Superior temporal gyrus (tissue), 1 donor: ENCODE measurements around the gene MEPE.

Source experiments
- DNase-seq: peaks from one replicate; pipeline ENCODE4 v3.0.0-alpha.2; 2016; ENCODE audit errors: extremely low spot score

MEPE gene

DNA sequence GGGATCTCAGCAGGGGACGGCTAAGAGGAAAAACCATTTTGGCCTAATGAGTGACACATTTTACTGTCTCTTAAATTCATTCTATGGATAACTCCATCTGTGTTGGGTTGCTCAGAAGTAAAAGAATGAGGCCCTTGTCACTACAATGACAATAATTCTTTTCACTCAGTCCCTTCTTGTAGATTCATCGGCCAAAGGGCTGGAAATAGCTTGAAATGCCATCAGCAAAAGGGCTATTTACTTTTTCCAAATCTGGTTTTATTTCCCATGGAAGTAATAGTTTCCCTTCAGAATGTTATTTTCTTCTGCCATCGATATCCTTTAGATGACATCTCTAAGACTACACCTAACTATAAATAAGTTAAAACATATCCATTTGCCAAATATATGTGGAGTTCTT lies 7.4 kb downstream of the MEPE start:
- peak; percentile 88 for DNase-seq

DNA sequence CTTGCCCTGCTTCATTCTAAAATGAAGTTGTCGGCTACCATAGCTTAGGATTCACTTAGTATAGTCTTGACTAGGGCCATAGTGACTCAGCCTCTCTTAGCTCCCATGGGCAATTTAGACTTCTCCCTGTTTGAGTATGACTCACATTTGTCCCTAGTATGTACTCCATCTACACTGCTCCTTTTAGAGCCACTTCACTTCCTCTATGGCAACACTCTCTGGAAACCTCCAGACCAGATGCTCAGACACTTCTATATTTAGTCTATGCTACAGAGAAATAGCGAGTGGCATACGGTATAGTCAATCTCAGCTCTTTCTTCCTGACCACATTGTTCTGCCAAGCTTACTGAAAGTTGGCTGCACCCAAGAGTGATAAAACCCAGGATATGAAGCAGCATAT lies 11.2 kb downstream of the MEPE start:
- DNase-seq, result peak; percentile 87

DNA sequence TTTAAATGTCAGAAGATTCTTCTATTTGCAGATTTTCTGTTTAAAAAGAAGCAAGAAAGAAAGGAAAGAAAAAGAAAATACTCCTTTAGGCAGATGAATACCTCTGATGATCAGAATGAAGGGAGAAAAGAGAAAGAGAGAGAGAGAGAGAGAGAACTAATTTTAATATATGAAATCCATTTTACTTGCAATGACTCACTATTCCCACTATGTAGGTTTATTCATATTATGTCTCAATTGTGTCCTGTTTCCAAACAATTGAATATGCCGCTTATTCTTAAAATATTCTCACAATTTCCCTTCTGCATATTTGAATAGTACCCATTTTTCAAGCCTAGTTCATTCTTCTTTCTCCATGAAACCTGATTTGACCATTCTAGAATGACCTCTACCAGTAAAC lies 11.7 kb downstream of the MEPE start:
- no peak for DNase-seq

DNA sequence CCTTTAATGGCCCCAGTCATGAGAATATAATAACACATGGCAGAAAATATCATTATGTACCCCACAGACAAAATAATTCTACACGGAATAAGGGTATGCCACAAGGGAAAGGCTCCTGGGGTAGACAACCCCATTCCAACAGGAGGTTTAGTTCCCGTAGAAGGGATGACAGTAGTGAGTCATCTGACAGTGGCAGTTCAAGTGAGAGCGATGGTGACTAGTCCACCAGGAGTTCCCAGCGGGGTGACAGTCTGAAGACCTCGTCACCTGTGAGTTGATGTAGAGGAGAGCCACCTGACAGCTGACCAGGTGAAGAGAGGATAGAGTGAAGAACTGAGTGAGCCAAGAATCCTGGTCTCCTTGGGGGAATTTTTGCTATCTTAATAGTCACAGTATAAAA lies 13.5 kb downstream of the MEPE start:
- DNase-seq, result no peak

DNA sequence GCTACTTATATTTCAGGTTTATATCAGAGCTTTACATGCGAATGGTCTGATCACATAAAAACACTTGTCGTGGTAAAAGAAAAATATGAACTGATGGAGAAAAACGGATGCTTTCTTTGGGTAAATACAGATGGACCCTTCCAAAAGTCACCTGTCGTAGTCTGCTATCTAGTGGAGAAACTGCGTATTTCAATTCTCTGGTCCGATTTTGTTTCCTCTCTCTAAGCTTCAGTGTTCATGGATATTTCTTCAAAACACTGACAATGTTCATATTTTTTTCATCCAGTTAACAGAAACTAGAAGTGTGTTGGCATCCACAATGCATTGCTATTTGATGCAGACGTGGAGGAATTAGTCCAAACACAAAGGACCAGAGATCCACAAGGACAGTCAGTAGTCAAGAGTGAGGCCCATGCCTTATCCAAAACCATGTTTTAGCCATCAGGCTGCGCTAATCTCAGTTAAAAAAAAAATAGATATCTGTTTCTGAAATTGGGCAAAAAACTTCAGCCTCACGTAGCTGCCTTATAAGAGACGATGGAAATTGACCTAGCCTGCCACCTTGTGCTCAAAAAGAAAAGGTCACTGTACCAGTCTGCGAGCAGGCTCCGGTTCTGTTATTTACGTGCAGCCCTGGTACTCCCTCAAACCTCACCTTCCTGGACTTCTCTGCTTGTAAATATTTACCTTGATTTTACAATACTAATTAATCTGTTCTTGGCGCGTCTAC lies 16.0 kb downstream of the MEPE start:
- DNase-seq, result peak; percentile 91

DNA sequence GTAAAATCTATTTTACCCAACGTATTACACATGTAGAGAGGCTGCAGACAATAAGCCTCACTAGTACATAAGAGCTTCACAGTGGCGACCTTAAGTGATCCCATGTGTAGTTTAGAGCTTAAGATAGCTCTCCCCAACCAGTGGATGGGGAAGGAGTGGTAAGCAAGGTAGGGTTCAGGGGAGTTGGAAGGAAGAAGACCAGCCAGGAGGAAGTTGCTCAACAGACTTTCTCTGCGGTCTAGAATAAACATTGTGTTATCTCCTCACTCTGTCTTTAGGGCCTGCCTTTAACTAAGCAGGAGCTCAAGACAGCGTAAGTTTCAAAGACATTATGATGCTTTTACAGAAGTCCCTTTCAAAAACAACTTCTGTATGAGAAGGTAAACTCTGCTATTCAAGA lies 16.8 kb downstream of the MEPE start:
- no peak for DNase-seq

DNA sequence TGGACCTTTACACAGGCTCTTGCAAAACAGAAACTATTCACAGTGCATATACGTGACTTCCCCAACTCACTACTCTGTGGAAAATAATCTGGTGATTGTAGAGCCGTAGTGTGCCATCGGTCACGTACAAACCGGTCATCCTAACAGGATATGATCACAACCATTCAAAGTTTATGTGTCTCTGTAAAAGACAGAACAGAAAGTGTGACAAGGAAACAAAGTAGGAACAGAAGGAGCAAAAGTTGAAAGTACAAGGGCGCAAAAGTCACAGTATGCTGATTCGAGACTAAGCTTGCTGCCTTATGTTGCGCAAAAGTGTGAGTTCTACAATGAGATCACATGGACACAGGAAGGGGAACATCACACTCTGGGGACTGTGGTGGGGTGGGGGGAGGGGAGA lies 18.6 kb downstream of the MEPE start:
- DNase-seq, result no peak

DNA sequence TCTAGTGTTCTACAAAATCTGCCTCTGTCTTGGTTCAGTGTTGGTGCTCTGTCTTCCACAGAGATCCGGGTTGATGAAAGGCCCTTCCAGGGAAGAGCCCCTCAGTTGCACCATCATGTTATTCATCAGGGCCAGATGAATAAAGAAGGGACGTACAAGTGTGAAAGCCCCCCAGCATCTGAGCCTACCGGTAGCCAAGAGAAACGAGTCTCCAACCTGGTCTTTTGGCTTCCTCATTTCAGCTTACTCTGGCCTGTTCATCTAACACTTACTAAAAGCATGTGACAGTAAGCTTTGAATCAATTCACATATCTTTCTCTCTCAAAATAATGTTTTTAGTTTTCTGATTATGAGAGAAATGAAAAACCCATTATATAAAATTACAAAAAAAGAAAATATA lies 19.2 kb downstream of the MEPE start:
- DNase-seq, result no peak

DNA sequence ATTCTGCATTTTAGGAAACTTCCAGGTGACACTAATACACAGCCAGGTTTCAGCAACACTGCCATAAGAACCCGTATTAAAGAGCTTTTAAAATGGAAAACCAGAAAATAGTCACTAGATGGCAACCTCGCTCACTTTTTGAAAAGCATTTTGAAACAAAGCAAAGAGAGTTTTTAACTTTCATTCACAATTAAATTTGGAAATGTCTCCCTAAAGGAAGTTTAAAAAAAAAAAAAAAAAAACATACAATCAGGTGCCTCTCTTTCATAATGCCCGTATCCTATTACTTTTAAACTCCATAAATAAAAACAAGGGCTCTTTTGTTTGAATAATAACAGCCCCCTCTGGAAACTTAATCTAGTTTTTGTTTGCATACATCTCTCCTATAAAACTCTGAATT lies 20.3 kb downstream of the MEPE start:
- DNase-seq, result peak; percentile 94

DNA sequence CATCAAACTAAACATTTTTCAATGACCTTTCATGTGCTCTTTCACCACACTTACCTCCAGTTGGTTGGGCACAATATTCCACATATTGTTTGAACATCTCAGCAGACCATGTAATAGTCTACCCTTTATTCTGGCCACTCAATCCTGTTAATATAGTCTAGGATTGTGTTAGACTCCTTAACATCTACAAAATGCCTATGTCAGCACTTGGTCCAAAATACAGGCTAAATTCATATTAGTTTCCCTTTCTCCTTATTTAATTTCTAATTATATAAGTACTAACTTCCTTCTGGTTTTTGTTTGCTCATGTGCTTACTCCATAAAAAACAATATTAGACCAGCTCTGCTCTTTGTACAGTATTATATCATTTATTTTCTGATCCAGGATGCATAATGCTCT lies 21.1 kb downstream of the MEPE start:
- no peak for DNase-seq

DNA sequence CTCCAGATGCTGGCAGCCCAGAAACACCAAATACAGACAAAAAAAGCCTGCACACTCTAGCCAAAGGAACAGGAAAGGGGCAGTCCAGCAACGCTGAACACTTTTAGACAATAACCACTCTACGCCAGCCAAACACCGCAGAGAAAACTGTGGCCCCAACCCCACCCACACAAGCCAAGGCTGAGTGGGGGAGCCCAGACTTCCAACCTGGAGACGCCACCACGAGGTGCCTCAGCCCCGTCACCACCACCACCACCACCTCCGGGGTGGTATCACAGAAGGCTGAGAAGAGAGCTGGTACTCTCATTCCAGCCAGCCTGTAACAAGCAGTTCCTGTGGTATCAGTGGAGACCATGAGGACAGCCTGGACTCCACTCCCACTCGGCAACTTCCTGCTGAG lies 22.8 kb downstream of the MEPE start:
- no peak for DNase-seq

DNA sequence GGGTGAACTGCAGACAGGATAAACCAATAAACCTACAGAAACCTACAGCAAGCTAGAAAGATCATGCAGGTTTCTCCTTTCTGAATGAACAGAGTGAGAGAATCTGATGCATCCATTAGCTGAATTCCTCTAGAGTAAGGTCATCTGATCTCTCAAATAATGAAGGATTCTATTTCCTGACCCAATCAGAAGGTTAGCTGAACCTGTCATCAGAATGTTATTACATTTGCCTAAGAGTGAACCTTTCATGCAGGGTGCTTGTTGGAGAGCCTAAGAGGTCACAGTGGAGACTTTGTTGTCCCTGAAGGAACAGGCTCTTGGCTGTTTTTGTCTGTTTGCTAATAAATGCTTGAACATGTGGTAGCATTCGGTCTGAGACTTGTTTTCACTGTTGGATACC lies 24.0 kb downstream of the MEPE start:
- DNase-seq, result no peak

DNA sequence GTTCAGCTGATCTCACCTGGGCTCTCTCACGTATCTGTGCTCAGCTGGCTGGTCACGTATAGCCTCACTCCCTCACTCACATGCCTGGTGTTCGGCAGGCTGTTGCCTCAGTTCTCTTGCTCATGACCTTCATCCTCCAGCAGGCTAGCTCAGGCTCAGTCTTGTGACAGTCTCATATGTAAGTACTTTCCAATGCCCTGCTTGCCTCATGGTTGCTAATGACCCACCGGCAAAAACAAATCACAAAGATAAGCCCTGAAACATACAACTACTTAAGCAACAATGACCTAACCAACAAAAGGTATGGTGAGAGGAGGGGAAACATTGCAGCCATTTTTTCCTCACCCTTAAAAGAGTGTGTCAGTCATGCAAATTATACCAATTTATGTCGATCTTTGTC lies 25.0 kb downstream of the MEPE start:
- no peak for DNase-seq

DNA sequence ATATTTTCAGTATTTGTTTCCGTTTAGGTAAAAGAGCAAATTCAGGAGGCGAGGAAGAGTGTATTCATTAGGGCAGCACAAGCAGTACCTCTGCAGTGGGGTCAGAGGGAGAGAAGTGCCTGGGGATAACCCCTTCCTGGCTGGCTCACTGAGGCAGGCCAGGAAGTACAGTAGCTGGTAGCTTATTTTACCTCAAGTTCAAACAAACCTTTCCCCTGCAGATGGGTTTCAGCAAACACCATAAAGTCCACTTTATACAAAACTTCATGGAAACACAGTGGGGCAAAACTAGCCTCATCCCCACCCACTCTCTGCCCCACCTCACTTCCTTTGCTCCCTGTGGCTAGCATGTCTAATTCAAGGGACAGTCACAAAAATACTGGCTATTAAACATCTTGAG lies 29.5 kb downstream of the MEPE start:
- DNase-seq, result no peak

DNA sequence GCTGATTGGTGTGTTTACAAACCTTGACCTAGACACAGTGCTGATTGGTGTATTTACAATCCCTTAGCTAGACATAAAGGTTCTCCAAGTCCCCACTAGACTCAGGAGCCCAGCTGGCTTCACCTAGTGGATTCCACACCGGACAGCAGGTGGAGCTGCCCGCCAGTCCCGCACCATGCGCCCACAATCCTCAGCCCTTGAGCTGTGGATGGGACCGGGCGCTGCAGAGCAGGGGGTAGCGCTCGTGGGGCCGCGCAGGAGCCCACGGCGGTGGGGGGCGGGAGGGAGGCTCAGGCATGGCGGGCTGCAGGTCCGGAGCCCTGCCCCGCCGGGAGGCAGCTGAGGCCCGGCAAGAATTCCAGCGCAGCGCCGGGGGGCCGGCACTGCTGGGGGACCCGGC lies 30.7 kb downstream of the MEPE start:
- DNase-seq, result no peak

DNA sequence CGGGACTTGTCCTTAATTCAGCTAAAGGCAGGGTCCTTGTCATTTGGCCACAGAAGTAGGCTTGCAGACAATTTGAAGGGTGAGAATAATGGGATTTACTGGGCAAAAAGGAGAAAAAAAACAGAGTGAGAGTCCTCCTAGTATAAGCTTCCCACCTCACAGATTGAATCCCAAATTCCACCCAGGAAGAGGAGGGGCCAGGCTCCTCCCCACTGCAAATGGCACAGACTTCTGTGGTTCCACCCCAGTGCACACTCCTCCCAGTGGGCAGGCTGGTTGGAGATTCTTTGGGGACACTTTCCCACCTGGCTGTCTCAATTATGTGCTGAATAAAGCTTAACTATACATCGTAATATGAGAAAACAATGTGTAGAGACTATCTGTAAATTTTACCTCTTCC lies 31.6 kb downstream of the MEPE start:
- no peak for DNase-seq

DNA sequence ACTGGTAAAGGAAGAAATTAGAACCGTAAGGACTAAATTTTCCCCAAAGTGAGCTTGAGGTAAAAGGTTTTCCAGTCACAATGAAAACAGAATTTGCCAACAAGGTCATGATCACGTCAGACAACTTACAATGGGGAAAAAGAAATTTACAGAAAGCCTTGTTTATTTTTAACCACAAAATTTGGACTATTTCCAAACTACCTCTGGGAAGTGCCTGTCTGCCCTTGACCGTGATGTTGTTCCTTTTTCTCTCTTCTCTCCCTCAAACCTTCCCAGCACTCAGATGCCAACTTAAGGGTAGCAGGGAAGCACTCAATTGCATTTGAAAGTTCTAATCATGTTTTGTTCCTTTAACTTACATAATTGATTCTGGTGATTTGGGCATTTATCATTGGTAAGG lies 32.5 kb downstream of the MEPE start:
- no peak for DNase-seq

DNA sequence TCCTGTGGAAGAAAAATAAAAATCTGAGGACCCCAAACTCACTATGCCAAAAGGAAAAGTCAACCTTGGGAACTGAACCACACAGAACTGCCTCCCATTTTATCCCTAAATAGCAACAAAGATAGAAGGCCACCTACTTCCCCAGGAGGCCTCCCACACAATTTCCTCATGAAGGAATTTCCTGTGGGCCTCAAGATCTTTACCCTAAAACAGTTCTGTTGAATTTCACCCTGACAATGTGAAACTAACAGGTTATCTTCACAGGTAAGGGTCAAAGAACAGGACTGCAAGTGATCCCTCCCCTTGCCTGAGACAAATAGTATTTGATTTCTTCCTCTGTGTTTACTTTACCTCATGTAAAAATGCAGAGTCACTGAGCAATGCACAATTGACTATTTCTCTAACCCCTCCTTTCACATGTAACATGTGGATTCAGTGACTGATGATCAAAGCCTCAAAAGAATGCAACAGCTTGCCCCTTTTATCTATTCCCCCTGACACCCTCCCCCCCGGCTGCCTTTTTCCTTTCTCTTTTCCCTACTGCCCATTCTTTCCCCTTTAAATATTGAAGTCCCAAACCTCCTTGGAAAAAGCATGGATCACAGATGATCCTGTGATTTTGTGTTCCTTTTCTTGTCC lies 33.3 kb downstream of the MEPE start:
- no peak for DNase-seq

DNA sequence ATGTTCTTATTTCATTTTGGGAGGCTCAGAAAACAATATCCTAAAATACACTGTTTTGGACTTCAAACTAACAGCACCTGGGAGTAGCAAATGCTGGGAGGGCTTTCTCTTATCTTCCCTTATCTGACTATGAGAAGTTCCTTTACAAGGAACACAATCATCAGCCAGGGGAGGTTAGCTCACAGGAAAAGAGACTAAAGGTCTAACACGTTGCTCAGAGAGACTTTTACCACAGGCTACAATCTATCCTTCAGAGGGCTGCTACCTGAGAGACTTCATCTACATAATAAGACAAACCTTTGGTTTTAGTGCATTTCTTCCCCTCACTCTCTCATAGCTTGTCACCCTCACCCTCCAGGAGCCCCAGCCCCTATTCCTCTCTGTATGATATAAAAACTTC lies 35.8 kb downstream of the MEPE start:
- no peak for DNase-seq

DNA sequence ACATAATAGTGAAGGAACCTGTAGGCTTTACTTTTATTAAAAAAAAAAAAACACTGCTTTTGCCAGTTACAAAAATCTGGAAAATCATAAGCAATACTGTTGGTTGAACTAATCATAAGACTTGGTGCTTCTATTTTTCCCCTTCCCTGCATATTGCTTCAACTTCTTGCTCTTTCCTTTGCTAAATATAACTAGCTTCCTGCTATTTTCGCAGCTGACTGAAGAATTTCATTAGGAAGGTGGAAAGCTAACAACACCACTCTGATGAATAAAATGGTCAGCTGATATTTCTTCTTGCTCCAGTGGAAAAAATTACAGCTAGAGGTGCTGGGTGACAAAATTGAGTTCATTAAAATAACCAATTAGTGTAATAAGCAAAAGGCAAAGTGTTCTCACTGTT lies 39.3 kb downstream of the MEPE start:
- no peak for DNase-seq

DNA sequence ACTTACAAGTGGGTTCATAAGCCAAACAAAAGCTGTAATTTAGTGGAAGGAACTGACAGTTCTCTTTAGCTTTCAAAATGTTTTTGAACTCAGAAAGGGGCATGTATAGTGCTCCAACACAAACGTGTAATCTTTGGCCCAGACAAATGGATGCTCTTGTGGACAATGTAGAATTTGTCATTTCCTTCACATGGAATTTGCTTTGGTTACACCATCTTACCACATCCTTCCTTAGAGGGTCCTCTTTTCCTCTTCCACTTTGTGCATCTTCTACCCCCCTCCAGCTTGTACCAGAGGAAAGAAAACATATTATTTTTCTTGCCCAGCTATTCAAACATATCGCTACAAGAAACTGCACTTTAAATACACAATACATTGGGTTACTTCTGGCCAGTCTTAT lies 42.4 kb downstream of the MEPE start:
- DNase-seq, result no peak

DNA sequence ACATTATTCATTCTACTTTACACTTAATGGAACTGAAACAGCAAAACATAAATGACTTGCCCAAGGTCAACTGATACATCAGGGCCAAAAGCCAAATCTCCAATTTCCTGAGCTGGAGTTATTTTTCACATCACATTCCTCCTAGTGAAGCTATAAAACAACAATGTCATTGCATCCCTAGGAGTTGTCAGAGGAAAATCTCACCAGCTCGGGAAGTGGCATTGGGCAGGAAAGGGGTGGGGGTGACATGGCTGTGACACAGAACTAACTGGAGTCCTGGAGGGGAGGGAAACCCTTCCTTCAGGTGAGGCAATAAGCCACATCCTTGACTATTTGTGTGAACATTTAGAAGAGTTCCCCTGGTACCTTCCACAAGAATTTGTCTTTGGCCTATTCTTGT lies 47.3 kb downstream of the MEPE start:
- DNase-seq, result no peak

DNA sequence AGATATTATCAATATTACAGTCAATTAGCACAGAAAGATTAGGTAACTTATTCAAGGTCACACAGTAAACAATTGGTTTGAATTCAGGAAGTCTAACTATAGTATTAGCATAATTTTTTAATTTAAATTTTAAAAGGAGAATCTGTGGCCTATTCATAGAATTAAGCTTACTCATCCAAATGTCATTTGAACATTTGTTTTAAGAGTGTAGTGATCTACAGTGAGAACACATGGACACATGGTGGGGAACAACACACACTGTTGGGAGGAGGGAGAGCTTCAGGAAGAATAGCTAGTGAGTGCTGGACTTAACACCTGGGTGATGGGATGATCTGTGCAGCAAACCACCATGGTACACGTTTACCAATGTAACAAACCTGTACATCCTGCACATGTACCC lies 48.3 kb downstream of the MEPE start:
- no peak for DNase-seq

DNA sequence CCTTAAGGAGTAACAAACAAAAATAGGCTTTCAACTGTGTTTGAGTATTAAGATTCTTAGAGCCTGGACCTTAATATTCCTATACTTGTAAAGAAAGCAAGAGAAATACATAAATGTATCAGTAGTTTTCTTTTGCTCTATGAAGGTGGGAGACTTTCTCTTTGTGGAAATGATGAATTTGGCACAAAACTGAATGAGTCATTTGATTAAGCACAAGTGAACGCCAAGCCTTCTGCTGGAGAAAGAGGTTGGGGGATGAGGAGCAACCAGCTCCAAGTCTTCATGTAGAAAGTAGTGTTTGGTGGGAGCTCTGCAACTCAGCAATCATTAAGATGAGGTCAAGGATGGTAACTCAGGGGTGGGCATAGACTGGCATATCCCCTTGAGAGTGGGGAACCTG lies 49.6 kb downstream of the MEPE start:
- no peak for DNase-seq
